Caki2 (cell line): ENCODE results near the gene CNTNAP2. TPM values are rescaled to one million over a fixed set of nuclear protein-coding genes. Genes with fewer than 3 reads are reported as not detected.
"Not testable (repeated sequence)": the region's sequence is repeated elsewhere in the genome, so short reads cannot be mapped to it uniquely, and the experiment has no call there.

Source experiments
- DNase-seq: peaks from one replicate; pipeline ENCODE4 v3.0.0-alpha.2; 2015; ENCODE audit warnings: low read depth
- in situ Hi-C: cut with HindIII; loops from 2 replicates; pipeline ENCODE4 v1.10.0; 2016; ENCODE audit warnings: low sequenced_read_pairs, low pct_unique_long_range_greater_than_20kb, mixed read lengths
- total RNA-seq: library from RNA; depleted of rRNA; stranded (reverse); fragments of >200 nt; shearing (Covaris generic); gene quantifications from 2 replicates; pipeline ENCODE4 v1.2.3, GENCODE V29; 2014; ENCODE audit warnings: low replicate concordance

CNTNAP2 gene
- total RNA-seq, 1 experiment from 2014 or later: not detected

DNA sequence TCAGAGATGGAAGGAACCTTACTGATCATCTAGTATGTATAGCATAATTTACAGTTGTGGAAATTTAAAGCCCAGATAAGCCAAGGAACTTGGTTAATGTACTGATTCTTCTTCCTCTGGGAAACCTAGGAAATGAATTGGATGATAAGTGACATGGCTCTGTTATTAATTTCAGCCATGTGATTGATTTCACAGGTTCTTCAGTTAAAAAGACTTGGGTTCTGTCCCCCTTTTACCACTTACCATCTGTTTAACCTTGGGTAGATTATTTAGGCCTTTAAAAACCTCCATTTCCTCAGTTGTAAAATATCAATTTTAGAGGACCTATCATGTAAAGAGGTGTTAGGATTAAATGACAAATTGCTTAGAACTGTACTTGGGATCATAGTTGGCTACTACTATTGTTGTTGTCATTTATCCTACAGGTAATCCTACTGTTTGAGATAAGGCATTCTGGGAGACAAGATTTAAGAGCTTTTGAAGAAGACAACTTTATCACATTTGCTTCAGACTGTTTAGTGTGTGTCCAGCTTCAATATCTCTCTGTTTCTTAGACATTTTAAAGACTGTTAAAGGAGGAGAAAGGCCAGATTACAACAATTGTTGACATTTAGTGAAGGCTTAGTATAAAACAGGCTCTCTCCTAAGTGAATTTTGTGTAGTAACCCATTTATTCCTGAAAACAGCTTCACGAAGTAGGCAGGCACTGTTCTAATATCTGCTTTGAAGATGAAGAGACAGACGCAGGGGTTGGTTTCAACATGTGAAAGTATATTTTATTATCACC is 1476.9 kb downstream of the CNTNAP2 start:
- in situ Hi-C loops: no loop called here

DNA sequence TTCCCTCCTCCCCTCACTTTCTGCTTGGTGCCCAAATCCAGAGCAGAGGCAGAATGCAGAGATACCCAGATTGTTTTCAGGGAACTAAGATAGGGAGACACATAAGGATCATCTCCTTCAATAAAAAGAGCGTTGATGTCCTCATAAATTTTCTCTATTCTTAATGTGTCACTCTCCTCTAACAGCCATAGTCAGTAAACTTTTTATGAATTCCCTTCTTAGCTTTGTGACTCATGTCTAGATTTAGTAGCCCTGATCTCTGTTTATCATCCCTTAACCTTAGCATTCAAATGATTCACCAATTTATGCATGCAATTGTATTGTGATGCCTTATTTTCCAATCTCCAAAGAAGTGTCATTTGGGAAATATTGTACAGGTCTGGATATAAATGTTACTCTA is 1478.4 kb downstream of the CNTNAP2 start:
- in situ Hi-C loops: no loop called here
- DNase-seq: no peak

More for the DNA sequence above, 1476.9 kb downstream of the CNTNAP2 start:
- DNase-seq: no peak

DNA sequence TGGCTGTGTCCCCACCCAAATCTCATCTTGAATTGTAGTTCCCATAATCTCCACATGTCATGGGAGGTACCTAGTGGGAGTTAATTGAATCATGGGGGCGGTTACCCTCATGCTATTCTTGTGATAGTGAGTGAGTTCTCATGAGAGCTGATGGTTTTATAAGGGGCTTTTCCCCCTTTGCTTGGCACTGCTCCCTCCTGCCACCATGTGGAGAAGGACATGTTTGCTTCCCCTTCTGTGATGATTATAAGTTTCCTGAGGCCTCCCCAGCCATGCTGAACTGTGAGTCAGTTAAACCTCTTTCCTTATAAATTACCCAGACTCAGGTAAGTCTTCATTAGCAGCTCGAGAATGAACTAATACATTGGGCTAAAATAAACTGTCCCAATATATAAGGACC is 1482.1 kb downstream of the CNTNAP2 start:
- in situ Hi-C loops, DNase-seq: not testable (repeated sequence)

DNA sequence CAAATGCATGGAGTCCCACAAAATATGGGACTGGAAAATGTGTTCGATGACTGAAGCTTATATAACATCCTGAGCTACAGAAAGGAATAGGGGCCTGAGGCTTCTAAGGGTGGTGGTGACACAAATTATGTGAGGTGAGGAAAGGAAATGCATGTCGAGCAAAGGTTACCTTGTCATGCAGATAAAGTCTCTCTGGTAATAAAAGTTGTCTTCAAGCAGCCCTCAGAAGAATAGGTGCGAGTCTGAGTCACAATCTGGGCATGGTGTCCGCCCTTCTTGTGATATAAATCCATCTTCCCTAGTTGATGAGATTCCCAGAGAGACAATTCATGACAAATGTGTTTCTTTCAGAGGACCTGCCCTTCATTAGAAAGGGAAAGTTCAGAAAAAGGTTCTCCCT is 1488.7 kb downstream of the CNTNAP2 start:
- in situ Hi-C loops: no loop called here
- no peak for DNase-seq

DNA sequence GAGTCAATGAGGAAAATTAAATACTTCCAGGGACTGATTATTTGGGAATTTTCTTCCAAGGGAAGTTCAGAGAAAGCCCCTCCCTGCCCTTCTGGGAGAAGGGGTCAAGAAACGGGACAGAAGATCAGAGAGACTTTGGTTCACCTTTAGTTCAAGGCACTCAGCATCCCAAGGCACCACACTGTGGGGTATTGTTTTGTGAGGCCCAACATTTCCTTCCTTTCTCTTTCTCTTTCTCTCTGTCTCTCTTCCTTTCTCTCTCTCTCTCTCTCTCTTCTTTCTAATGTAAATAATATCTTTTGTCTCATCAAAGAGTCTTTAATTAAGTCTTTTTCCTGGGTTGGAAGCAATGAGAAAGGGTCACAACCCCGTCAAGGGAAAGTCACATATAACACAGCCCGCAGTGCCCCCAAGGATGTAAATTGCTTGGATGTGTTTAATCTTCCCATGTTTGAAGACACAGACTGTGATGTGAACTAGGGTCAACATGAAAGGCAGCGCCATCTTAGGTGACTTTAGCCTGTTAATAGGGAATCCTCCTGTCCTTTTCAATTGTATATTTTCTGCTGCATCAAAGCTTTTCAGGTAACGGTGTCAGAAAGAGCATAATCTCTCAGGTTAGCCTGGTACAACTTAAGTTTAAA is 1490.7 kb downstream of the CNTNAP2 start:
- in situ Hi-C loops: no loop called here
- DNase-seq: no peak

DNA sequence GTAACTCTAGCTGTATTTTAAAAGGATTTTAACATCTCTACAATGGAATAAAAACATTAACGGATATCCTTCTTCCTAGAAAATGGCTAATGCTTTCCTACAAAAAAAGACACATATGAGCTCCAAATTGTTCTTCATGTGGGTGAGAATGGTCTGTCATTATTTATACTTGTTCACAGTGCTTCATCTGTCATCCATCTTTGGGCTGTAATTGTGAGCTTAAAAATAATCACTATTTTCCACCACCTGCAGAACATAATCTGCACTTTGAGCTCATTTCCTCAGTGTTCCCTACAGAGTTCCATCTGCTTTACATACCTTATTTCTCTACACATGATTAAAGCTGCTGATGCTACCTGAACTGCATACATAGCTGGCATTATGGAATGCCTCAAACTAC is 1494.8 kb downstream of the CNTNAP2 start:
- in situ Hi-C loops: no loop called here
- no peak for DNase-seq

DNA sequence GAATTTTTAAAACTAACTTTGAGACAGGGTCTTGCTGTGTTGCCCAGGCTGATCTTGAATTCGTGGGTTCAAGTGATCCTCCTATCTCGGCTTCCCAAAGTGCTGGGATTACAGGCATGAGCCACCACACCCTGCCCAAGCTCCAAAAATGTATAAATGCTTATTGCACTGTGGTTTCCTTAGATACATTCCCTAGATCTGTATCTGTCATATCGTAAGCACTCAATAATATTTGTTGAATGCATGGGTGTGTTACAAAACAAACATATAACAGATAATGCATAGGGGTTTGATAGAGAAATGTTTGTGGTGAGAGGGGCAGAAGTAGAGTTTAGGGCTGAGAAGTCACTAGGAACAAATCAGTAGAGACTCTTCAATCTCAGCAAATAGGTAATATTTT is 1518.7 kb downstream of the CNTNAP2 start:
- DNase-seq: no peak
- in situ Hi-C loops: no loop called here

DNA sequence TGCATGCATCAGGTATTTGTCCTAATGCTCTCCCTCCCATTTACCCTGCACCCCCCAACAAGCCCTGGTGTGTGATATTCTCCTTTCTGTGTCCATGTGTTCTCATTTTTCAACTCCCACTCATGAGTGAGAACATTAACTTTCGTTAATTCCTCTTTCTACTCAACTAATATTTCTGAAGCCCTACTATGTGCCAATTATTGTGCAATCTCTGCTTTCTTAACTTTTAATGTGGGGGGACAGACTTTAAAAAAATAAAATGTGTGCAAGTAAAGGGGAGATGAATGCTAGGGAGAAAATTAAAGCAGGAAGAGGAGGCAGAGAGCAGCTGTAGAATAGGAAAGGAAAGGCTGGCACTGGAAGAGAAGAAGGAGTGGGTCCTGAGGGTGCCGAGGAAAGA is 1520.0 kb downstream of the CNTNAP2 start:
- in situ Hi-C loops: no loop called here
- DNase-seq: no peak

DNA sequence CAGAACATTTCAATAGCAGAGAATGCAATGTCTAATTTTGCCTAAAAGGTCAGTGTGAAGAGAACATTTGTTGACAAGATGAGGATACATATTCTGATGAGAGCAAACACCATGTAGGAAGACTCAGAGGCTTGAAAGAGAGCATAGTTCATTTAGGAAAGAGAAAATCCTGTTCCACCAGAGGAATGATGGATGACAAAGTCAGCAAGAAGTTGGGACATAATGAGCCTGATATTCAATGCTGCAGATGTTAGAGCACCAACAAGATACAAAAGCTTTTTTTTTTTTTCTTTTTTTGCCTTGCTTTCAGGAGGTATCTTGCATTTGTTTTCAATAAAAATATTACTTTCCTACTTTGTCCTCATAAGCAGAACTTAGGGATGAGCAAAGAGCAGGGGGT is 1522.0 kb downstream of the CNTNAP2 start:
- in situ Hi-C loops: no loop called here
- DNase-seq: no peak

DNA sequence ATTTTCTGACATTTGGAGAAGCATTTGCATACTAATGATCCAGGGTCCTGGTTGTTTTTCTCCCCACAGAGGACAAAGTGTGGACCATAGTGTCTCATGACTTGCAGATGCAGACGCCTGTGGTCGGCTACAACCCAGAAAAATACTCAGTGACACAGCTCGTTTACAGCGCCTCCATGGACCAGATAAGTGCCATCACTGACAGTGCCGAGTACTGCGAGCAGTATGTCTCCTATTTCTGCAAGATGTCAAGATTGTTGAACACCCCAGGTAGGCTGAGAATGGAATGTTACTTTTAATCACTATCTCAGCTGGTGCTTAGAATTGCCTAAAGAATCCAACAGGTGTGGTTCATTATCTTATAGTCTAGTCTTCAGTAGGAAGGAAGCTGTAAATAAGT is 1522.4 kb downstream of the CNTNAP2 start:
- no peak for DNase-seq
- in situ Hi-C loops: no loop called here

DNA sequence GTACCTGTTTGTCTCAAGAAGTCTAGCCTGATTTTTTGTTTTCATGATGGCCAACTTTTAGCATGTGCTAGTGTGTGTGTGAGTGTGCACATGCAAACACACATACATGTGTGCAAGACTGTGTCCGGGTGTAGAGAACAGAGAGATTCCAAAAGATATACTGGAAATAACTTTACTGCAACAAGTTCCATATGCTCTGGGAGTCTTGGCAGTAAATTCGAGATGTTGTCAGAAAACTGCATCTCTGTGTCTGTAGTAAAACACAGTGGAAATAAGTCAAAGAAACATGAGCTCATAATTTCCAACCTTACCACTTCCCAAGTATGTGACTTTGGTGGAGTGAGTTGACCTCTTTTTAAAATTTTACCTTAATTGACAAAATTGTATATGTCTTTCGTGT is 1523.2 kb downstream of the CNTNAP2 start:
- in situ Hi-C loops: no loop called here

DNA sequence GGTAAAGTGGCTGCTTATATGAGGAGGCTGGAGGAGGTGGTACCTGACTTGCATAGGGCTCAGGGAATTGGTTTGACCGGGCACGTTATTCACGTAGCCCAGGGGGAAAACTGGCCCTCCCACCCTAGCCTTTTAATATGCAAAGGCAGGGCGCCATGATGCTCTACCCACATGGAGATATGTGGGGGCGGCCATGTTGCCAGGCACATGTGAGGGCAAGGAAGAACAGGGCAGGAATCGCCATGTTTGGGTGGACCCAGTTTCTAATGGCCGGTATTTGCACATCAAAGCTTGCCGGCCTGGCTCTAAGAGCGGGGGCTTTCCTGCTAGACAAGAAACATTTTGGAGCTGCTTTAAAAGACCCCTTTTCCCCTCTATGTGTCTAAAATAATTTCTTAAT is 1524.2 kb downstream of the CNTNAP2 start:
- DNase-seq: no peak
- in situ Hi-C loops: no loop called here

More for the DNA sequence above, 1523.2 kb downstream of the CNTNAP2 start:
- DNase-seq: no peak

DNA sequence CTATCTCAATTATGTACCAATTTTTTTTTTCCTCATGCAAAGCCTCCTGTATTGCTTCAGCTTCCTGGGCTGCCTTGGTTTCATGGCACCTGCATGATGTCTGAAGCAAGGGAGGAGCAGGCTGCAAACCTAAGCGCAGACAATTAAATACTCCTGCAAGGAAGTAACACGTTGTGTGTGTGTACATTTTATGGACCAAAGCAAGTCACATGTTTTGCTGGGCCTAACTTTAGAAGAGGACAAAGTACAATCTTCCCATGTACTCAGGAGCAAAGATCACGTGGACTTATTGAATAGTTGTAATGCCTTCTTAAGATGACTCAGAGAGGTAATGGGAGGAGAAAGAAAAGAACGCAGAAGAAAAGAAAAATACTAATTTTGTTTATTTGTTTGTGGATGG is 1530.0 kb downstream of the CNTNAP2 start:
- in situ Hi-C loops: no loop called here
- no peak for DNase-seq

DNA sequence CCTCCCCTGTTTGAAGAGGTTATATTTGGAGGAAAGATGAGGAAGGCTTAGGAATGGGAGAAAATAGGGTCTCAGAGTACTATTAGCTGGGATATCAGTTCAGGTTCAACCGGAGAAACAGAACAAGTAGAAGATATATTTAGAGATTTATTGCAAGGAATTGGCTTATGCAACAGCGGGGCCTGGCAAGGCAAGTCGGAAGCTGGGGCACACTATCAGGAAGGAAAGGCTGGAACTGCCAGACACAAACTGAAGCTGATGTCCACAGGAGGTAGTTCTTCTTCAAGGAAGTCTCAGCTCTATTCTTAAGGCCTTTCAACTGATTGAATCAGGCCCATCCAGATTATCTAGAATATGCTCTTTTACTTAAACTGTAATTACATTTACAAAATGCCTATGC is 1534.4 kb downstream of the CNTNAP2 start:
- no peak for DNase-seq
- in situ Hi-C loops: no loop called here

DNA sequence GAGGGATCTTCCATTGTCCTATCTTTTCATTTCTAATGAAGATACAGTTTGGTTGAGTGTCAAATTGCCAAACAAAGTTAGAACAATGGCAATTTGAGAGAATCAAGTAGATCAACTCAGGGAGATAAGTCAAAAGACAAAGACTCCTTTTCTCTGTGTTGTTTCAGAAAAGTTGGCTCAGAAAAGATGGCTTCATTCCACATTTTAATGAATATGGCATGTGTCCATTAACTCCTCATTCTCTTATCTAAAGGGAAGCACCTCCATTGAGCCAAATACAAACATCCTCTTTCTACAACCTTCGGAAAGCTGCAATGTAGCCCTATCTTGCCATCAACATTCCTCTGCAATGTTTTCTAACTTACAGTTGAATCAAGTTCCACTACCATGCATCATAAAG is 1535.0 kb downstream of the CNTNAP2 start:
- no peak for DNase-seq
- in situ Hi-C loops: no loop called here

DNA sequence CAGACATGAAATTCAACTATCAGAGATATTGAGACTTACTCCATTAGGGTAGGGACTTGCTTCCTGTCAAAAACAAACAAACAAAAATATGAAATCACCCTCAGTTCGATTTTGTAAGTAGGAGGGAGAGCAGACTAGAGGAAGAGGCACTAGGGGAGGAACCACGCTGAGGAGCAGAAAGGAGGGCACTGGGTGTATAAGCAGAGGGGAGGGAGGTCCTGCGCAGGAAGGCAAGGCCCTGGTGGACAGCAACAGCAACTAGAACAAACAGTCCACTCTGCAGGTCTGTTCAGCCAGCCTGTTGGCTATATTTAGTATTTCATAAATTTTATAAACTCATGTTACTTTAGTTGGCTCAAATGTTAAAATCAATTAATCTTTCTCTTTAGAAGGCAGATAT is 1536.9 kb downstream of the CNTNAP2 start:
- no peak for DNase-seq
- in situ Hi-C loops: no loop called here

DNA sequence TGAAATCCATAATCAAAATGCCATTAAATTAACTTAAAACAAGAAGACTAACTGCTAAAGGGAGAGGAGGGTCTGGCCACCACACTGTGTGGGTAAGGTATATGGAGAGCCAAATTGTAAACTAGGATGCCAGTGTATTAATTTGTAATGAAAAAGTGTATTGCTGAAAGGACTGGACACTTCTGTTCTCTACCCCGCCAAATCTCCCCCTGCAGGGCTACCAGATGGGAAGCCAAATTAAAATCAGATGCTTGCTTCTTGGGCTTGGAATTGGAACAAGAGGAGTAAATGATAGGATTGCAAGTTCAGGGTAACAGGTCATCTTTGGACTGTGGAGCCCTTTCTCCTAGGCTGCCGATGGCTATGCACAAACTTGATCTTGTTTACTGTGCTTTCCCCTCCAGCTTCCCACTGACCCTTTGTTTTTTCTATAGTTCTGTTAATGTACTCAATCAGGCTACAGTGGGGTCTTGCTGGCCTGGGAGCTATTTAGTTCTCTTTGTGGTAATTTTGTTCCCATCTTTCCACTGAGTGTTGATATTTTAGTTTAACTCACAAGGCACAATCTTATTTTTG is 1541.9 kb downstream of the CNTNAP2 start:
- in situ Hi-C loops: no loop called here
- no peak for DNase-seq

DNA sequence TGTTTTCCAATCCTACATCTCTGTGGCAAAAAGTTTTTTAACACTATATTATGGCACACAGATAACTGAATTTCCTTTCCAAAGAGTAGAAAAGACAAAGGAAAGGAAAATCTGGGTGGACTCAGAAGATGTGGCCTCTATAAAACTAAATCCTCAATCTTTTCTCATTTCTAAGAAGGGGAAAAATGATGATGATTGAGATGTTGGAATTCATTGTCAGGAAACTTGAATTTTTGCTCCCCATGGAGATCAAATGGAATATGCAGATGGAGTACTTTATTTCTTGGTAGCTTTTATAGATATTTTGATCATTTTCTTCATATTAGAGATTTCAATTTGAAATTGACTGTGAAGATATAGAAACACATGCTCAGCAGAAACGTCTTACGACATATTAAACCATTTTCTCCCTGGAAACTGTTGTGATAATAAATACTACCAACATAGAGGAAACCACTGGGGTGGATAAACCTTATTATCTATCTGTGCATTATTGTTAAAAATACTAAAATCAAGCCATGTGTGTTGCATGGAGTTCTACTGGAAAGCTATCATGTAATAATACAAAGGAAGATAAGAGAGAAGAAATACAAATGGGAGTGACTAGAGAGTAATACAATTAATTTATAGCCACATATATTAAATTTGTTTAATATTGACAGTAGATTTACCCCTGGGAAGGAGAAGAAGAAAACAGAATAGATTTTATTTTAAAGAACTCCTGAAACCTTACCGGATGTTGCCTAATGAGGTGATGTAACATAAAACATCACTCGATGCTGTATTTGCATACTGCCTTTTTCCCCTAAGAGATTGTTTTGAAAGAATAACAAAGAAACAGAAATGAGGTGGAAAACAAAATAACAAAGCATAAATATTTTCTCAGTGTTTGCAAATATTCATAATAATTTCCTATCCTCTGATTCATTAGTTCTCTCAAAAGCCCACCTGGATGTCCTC is 1542.7 kb downstream of the CNTNAP2 start:
- DNase-seq: no peak
- in situ Hi-C loops: no loop called here

DNA sequence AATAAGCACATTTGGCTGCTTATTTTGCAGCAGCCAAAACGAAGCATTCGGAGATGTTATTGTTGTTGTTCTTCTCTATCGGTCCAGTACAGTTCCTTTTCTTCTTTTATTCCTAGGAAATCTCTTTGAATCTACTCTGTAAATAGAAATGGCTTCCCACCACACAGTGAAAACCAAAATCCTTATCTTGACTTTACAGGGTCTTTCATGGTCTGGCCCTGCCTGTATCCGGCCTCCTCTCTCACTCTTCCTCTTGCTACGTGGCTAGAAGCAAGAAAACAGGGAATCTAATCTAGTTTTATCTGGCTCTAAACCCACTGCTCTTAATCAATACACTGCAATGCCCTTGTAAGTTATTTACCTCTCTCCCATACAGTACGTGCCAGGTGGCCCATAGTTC is 1547.9 kb downstream of the CNTNAP2 start:
- in situ Hi-C loops: no loop called here
- DNase-seq: no peak
